Hepatocyte (in vitro differentiated cells): ENCODE results near the gene ALAD.

Experiments used
- CTCF ChIP-seq: fragments of 200-600 bp; sonication (generic); IDR thresholded peaks from 2 replicates; pipeline ENCODE4 v1.5.1; 2016; ENCODE audit warnings: antibody characterized with exemption, mild to moderate bottlenecking; ENCODE audit not compliant: poor library complexity
- EZH2phosphoT487 ChIP-seq: fragments of 200-600 bp; sonication (generic); IDR thresholded peaks from one replicate; pipeline ENCODE4 v1.6.1; 2018; ENCODE audit warnings: antibody characterized with exemption, mild to moderate bottlenecking, low read depth, moderate library complexity; ENCODE audit not compliant: unreplicated experiment, severe bottlenecking

GRCh38 chr9:113364951-113365350 lies 36.1 kb downstream of the ALAD start:
- TF ChIP-seq CTCF (no peak), EZH2phosphoT487 (no peak)
